Measurements from ENCODE around the gene WDR73.
A peak's percentile ranks its signal among the peaks of the same experiment; 100 is the strongest.

The WDR73 gene

DNA sequence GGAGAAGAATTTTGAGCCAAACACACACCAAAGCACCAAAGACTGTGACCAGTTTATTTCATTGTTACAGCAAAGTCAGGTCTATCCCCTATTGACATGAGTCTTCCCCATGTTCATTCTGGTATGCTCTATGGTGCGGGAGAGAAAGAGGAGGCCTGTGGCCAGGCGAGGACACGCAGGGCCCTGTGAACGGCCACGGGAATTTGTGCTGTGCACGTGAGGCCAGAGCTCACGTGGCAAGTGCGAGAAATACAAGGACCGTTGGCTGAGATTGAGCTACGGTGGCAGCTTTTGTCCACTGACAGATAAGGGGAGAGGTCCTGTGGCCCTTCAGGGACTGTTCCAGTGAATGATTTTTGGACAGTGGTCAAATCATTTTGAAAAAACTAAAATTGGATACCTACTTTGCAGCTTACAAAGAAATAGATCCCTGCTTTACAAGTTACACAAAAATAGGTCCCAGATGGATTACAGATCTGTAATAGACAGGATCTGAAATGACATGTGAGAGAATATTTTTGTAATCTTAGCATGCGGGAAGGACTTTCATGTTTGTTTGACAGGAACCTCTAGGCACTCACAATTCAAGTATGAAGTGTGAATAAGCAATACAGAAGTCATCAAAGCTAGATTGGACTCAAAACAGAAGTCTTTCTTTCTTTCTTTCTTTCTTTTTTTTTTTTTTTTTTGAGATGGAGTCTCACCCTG is 44.1 kb downstream of the WDR73 start:
- Mint-ChIP-seq H3K9me3 (no peaks in the 10 kb centered on the region), H3K4me1 (peaks cover 50% of the 10 kb centered on the region), H3K4me3 (no peak overlapping the region), H3K27ac (peak overlapping the region; percentile 79), H3K36me3 (peaks cover 39% of the 10 kb centered on the region)
- DNase-seq (ENCODE audit: low spot score in 2 of 2) = no peak
- no peak for ATAC-seq

GRCh38 chr15:84608707-84609284 is 45.3 kb downstream of the WDR73 start:
- Mint-ChIP-seq H3K4me1 (peaks cover 61% of the 10 kb centered on the region), H3K36me3 (peaks cover 50% of the 10 kb centered on the region), H3K4me3 (no peak overlapping the region), H3K27ac (peak overlapping the region; percentile 79), H3K9me3 (no peaks in the 10 kb centered on the region)
- ATAC-seq = no peak
- DNase-seq (ENCODE audit: low spot score in 2 of 2) = no peak

GRCh38 chr15:84606653-84607120 is 47.4 kb downstream of the WDR73 start:
- H3K27ac Mint-ChIP-seq = peak overlapping the region; percentile 95
- peaks cover 62% of the 10 kb centered on the region for H3K4me1 Mint-ChIP-seq
- H3K36me3 Mint-ChIP-seq = peaks cover 51% of the 10 kb centered on the region

DNA sequence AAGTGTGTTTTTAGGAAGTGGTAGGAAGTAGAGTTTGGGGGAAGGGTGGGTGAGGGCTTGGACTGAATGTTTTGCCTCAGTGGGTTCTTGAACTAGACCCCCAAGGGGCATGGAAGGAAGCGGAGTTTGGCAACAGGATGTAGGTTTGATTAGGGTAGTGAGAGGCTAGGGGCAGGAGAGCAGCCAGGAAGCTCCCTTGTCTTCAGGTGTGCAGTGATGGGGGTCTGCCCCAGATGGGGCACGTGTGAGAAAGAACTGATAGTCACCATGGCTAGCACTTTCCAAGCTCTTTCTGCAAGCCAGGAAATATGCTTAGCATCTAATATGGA is 48.6 kb downstream of the WDR73 start:
- DNase-seq (ENCODE audit: low spot score in 2 of 2) (no peak), ATAC-seq (no peak)
- Mint-ChIP-seq H3K9me3 (no peaks in the 10 kb centered on the region), H3K27ac (peak overlapping the region; percentile 95), H3K36me3 (peaks cover 51% of the 10 kb centered on the region), H3K4me1 (peaks cover 67% of the 10 kb centered on the region), H3K4me3 (peak overlapping the region; percentile 78)

More at GRCh38 chr15:84606653-84607120, 47.4 kb downstream of the WDR73 start:
- ATAC-seq = no peak
- Mint-ChIP-seq H3K4me3 (no peak overlapping the region), H3K9me3 (no peaks in the 10 kb centered on the region)
- no peak for DNase-seq (ENCODE audit: low spot score in 2 of 2)

- DNase-seq (ENCODE audit: low spot score in 2 of 2) = peak; percentile 49 to 85
- peak; percentile 67 for ATAC-seq
- H3K4me3 Mint-ChIP-seq = peak overlapping the region; percentile 78
- H3K9me3 Mint-ChIP-seq = no peaks in the 10 kb centered on the region
- peaks cover 51% of the 10 kb centered on the region for H3K36me3 Mint-ChIP-seq
- H3K27ac Mint-ChIP-seq = peak overlapping the region; percentile 95
- H3K4me1 Mint-ChIP-seq = peaks cover 72% of the 10 kb centered on the region
These were observed 49.1 kb downstream of the WDR73 start for GRCh38 chr15:84604826-84605553.

GRCh38 chr15:84603630-84604379 is 50.3 kb downstream of the WDR73 start:
- no peaks in the 10 kb centered on the region for H3K9me3 Mint-ChIP-seq
- ATAC-seq (no peak), DNase-seq (ENCODE audit: low spot score in 2 of 2) (no peak)
- peak overlapping the region; percentile 95 for H3K27ac Mint-ChIP-seq
- peak overlapping the region; percentile 78 for H3K4me3 Mint-ChIP-seq
- peaks cover 51% of the 10 kb centered on the region for H3K36me3 Mint-ChIP-seq
- peaks cover 76% of the 10 kb centered on the region for H3K4me1 Mint-ChIP-seq

DNA sequence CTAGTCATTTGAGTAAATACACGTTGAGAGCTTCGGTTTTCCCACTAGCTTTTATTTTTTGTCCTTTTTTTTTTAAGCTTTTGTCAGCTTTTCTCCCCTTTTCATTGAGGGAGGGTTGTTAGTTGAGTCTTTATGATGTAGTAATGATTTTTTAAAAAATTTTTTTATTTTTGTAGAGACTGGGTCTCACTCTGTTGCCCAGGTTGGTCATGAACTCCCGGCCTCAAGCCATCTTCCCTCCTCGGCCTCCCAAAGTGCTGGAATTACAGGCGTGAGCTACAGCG is 52.6 kb downstream of the WDR73 start:
- Mint-ChIP-seq H3K4me3 (peak overlapping the region; percentile 78), H3K9me3 (no peaks in the 10 kb centered on the region), H3K4me1 (peaks cover 73% of the 10 kb centered on the region), H3K27ac (peak overlapping the region; percentile 85), H3K36me3 (peaks cover 33% of the 10 kb centered on the region)
- no peak for ATAC-seq
- DNase-seq (ENCODE audit: low spot score in 2 of 2) = no peak

GRCh38 chr15:84600687-84601554 is 53.2 kb downstream of the WDR73 start, which contains the start of gene ZSCAN2:
ZSCAN2 (plus strand) TSS chr15:84601009; CDS start chr15:84603928, 2,919 bp downstream.
- H3K36me3 Mint-ChIP-seq = peaks cover 27% of the 10 kb centered on the region
- DNase-seq (ENCODE audit: low spot score in 2 of 2) = peak; percentile 89 to 97
- H3K9me3 Mint-ChIP-seq = no peaks in the 10 kb centered on the region
- peak within 1 kb of the TSS; percentile 78 for H3K4me3 Mint-ChIP-seq
- peak within 1 kb of the TSS; percentile 85 for H3K27ac Mint-ChIP-seq
- peaks cover 67% of the 10 kb centered on the region for H3K4me1 Mint-ChIP-seq
- ATAC-seq = peak; percentile 92

DNA sequence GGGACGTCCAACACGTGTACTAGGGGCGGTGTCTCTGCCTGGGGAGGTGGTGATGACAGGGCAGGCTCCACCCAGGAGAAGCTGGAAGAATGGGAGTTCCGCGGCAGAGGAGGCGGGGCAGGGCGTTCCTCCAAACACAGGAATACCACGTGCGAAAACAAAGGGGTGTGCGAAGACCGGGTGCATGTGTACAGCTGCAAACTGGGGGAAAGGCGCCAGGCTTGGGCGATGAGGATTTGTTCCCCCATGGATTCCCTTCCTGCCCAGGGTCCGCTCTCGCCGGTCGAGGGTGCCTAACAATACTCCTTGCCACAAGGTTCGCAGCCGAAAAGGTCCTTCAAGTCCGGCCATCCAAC is 53.8 kb downstream of the WDR73 start:
- ATAC-seq (peak; percentile 9), DNase-seq (ENCODE audit: low spot score in 2 of 2) (no peak)
- H3K4me1 Mint-ChIP-seq = peaks cover 61% of the 10 kb centered on the region
- peaks cover 21% of the 10 kb centered on the region for H3K36me3 Mint-ChIP-seq
- H3K27ac Mint-ChIP-seq = peak overlapping the region; percentile 85
- H3K4me3 Mint-ChIP-seq = peak overlapping the region; percentile 78
- no peaks in the 10 kb centered on the region for H3K9me3 Mint-ChIP-seq

DNA sequence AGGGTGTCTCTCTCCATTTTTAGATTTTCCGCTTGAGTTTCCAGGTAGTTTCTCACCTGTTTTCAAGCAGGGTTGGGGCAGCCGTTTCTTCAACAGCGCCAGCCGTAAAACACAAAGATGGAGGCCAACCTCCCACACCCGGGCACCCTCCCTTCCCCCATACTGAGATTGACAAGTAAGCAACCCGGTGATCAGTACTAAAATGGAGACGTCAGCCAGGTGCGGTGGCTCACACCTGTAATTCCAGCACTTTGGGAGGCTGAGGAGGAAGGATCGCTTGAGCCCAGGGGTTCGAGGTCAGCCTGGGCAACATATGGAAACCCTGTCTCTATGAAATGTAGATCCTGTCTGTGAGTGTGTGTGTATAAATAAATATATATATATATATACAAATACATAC is 54.2 kb downstream of the WDR73 start:
- Mint-ChIP-seq H3K9me3 (no peaks in the 10 kb centered on the region), H3K4me1 (peaks cover 57% of the 10 kb centered on the region), H3K36me3 (peaks cover 17% of the 10 kb centered on the region), H3K4me3 (peak overlapping the region; percentile 78), H3K27ac (no peak overlapping the region)
- ATAC-seq = no peak
- no peak for DNase-seq (ENCODE audit: low spot score in 2 of 2)

DNA sequence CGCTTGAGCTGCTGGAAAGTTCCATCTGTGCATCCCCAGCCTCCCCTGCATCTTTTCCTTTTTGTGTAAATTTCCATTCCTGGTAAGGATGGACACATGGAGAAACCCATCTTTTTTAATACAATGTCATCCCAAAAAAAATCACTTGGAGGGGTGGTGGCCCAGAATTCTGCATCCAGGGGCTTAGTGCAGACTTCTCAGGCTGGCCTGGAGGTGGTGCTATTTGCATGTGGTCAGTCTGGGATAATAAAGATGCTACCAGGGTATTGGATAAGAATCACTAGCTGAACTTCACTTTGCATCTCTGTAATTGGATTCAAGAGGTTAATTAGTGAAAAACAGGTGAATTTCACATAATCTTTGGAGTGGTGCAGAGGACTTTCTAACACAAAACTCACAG is 55.1 kb downstream of the WDR73 start:
- Mint-ChIP-seq H3K4me3 (peak overlapping the region; percentile 78), H3K9me3 (no peaks in the 10 kb centered on the region), H3K4me1 (peaks cover 49% of the 10 kb centered on the region), H3K36me3 (peaks cover 8% of the 10 kb centered on the region), H3K27ac (no peak overlapping the region)
- DNase-seq (ENCODE audit: low spot score in 2 of 2) (no peak), ATAC-seq (no peak)

- peak overlapping the region; percentile 45 for H3K27ac Mint-ChIP-seq
- peak overlapping the region; percentile 78 for H3K4me3 Mint-ChIP-seq
- ATAC-seq (peak; percentile 44), DNase-seq (ENCODE audit: low spot score in 2 of 2) (no peak)
- H3K36me3 Mint-ChIP-seq = peaks cover under 1% of the 10 kb centered on the region
- no peaks in the 10 kb centered on the region for H3K9me3 Mint-ChIP-seq
- peaks cover 42% of the 10 kb centered on the region for H3K4me1 Mint-ChIP-seq
These were observed 55.8 kb downstream of the WDR73 start for GRCh38 chr15:84598250-84598649.

DNA sequence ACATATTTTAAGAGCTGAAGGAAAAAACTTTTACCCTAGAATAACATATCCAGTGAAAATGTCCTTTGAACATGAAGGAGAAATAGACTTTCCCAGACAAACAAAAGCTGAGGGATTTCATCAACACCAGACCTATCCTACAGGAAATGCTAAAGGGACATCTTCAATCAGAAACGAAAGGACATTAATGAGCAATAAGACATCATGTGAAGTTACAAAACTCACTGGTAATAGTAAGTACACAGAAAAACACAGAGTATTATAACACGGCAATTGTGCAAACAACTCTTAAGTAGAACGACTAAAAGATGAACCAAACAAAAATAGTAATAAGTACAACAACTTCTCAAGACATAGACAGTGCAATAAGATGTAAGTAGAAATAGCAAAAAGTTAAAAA is 56.8 kb downstream of the WDR73 start:
- no peaks in the 10 kb centered on the region for H3K36me3 Mint-ChIP-seq
- no peak overlapping the region for H3K27ac Mint-ChIP-seq
- H3K4me1 Mint-ChIP-seq = peaks cover 36% of the 10 kb centered on the region
- ATAC-seq = no peak
- no peak for DNase-seq (ENCODE audit: low spot score in 2 of 2)
- no peaks in the 10 kb centered on the region for H3K9me3 Mint-ChIP-seq
- H3K4me3 Mint-ChIP-seq = no peak overlapping the region

DNA sequence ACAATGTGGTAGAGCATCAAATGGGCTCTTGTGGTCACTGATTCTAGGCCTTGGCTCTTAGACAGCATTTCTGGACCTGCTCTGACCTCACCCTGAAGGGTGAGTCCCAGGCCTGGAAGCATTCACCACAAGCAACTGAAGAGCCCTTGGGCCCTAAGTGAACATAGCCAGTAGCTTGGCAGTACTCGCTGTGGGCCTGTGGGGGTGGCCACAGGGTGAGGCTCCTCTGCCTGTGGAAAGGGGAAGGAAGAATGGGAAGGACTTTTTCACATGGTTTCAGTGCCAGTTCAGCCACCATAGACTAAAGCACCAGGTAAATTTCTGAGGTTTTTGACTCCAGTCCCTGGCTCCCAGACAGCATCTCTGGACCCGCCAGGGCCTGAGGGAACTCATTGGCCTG is 58.4 kb downstream of the WDR73 start:
- Mint-ChIP-seq H3K9me3 (no peaks in the 10 kb centered on the region), H3K27ac (no peak overlapping the region), H3K36me3 (no peaks in the 10 kb centered on the region), H3K4me3 (no peak overlapping the region), H3K4me1 (peaks cover 32% of the 10 kb centered on the region)
- DNase-seq (ENCODE audit: low spot score in 2 of 2) (no peak), ATAC-seq (no peak)
